ENCODE data around the gene ASTN2. TPM values are rescaled to one million over a fixed set of nuclear protein-coding genes. Genes with fewer than 3 reads are reported as not detected.
"Not testable (repeated sequence)": the region's sequence is repeated elsewhere in the genome, so short reads cannot be mapped to it uniquely, and the experiment has no call there.

ASTN2 gene
- total and polyA plus RNA-seq, 2 experiments from 2014 or later = 7.0 to 24.6 TPM

GRCh38 chr9:116899337-116900006, 515.4 kb downstream of the ASTN2 start:
- H3K9me2 ChIP-seq (ENCODE audit: insufficient read depth) = 0 out of 2 replicates have a peak, but pooled peaks cover 3% of the 10 kb centered on the region
- H3K4me3 ChIP-seq = no peak overlapping the region
- Mint-ChIP-seq H3K9me3 (peaks cover 10% of the 10 kb centered on the region; the same call in 2 of the 3 replicates), H3K4me1 (peaks cover 21% of the 10 kb centered on the region), H3K36me3 (ENCODE audit: low read depth) (peaks cover 5% of the 10 kb centered on the region; the same call in 1 of the 3 replicates), H3K27me3 (ENCODE audit: insufficient read depth, low read depth, poor library complexity) (peaks cover 2% of the 10 kb centered on the region), H3K4me3 (no peak overlapping the region), H3K27ac (peak overlapping the region; percentile 29; the same call in 1 of the 2 replicates)
- DNase-seq (ENCODE audit: low spot score) = peak; percentile 60
- peak overlapping the region; percentile 78 for H3K27ac ChIP-seq (ENCODE audit: low read depth)
- no peaks in the 10 kb centered on the region for H3K27me3 ChIP-seq (ENCODE audit: insufficient read depth)
- peaks cover 4% of the 10 kb centered on the region; the same call in 1 of the 2 replicates for H3K4me1 ChIP-seq (ENCODE audit: insufficient read depth)
- ATAC-seq = peak; percentile 46; the same call in 2 of the 3 replicates
- no peaks in the 10 kb centered on the region for H3K36me3 ChIP-seq (ENCODE audit: insufficient read depth)
- no peak overlapping the region for H2AFZ ChIP-seq
- no peaks in the 10 kb centered on the region for H3K79me2 ChIP-seq (replicated peaks; ENCODE audit: insufficient read depth)
- TF ChIP-seq ZNF331 (CRISPR knock-in tag; IDR thresholded peaks at IDR 0.05; ENCODE audit: low read depth) (no peak), NANOG (IDR thresholded peaks at IDR 0.05; ENCODE audit: borderline replicate concordance) (no peak), CTCF (conservative IDR thresholded peaks at IDR 0.05; ENCODE audit: low read depth in 2 of 2) (no peak), POLR2AphosphoS5 (IDR thresholded peaks at IDR 0.05; ENCODE audit: low read depth) (no peak), ZNF114 (CRISPR knock-in tag; IDR thresholded peaks at IDR 0.05) (no peak), EZH2 (IDR thresholded peaks at IDR 0.05; ENCODE audit: low read depth, unreplicated experiment) (no peak), CREB1 (CRISPR knock-in tag; IDR thresholded peaks at IDR 0.05; ENCODE audit: low read depth) (no peak), REST (IDR thresholded peaks at IDR 0.05; ENCODE audit: unreplicated experiment) (no peak), ZNF462 (CRISPR knock-in tag; IDR thresholded peaks at IDR 0.05) (no peak), JUNB (IDR thresholded peaks at IDR 0.05; ENCODE audit: unreplicated experiment) (no peak), STAT1 (IDR thresholded peaks at IDR 0.05; ENCODE audit: unreplicated experiment) (no peak)
- H3K4me2 ChIP-seq = no peak overlapping the region
- no peaks in the 10 kb centered on the region for H3F3A ChIP-seq (replicated peaks; ENCODE audit: low read depth)
- no peaks in the 10 kb centered on the region for H4K20me1 ChIP-seq (replicated peaks; ENCODE audit: insufficient read depth)

GRCh38 chr9:116898131-116898530, 516.7 kb downstream of the ASTN2 start:
- not testable (repeated sequence) for H3K27me3 Mint-ChIP-seq (ENCODE audit: insufficient read depth, low read depth, poor library complexity); H3K4me3 ChIP-seq; H3K9me2 ChIP-seq (ENCODE audit: insufficient read depth); H3K27ac Mint-ChIP-seq; H3K27ac ChIP-seq (ENCODE audit: low read depth); H3K4me3 Mint-ChIP-seq; H3K4me2 ChIP-seq; H3K79me2 ChIP-seq (replicated peaks; ENCODE audit: insufficient read depth); H3K36me3 Mint-ChIP-seq (ENCODE audit: low read depth); H3K27me3 ChIP-seq (ENCODE audit: insufficient read depth); H3F3A ChIP-seq (replicated peaks; ENCODE audit: low read depth); H4K20me1 ChIP-seq (replicated peaks; ENCODE audit: insufficient read depth); ATAC-seq; H3K36me3 ChIP-seq (ENCODE audit: insufficient read depth); H3K4me1 ChIP-seq (ENCODE audit: insufficient read depth); H2AFZ ChIP-seq; DNase-seq (ENCODE audit: low spot score); H3K9me3 Mint-ChIP-seq
- peaks cover 29% of the 10 kb centered on the region for H3K4me1 Mint-ChIP-seq

Measured in GM23338 (cell line).